Measurements from ENCODE around the gene ATR.

Gene ATR

DNA sequence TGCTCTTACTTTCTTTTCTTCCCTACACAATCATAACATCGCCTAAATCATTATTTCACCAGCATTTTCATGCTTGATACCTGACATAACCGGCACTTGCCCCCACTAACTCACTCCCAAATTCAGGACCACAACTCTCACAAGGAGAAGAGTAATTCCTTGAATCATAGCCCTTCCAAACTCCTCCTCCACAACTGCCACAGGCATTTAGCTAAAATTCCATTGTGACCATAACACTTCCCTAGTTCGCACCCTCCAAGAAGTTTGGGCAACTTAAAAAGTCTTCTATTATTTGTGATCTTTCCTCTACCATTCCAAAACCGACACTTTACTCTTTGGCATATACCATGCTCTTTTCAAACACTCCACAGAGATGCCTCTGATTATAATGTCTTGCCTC, 71.3 kb downstream of the ATR start:
- no peak for DNase-seq

DNA sequence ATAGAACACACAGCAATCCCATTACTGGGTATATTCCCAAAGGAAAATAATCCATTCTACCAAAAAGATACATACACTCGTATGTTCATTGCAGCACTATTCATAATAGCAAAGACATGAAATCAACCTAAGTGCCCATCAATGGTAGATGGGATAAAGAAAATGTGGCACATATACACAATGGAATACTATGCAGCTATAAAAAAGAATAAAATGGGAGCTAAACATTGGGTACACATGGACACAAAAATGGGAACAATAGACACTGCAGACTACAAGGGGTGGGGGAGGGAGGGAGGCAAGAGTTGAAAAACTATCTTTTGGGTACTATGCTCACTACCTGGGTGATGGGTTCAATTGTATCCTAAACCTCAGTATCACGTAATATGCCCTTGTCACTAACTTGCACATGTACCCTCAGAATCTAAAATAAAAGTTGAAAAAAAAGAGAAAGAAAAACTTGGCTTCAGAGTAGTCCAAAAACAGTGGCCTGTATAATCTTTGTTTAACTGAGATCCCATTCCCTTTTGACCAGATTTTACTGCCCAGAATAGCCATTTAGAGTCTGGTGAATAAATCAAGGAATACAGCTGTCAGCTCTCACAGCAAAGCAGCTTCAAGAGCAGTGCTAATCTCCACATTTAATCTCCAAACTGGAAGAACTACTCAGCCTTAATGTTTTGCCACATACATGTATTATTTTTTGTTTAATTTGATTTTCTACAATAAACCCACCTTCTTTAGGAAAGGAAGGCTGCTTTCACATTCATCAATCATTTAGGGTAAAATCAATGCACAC, 76.1 kb downstream of the ATR start:
- DNase-seq, result no peak

DNA sequence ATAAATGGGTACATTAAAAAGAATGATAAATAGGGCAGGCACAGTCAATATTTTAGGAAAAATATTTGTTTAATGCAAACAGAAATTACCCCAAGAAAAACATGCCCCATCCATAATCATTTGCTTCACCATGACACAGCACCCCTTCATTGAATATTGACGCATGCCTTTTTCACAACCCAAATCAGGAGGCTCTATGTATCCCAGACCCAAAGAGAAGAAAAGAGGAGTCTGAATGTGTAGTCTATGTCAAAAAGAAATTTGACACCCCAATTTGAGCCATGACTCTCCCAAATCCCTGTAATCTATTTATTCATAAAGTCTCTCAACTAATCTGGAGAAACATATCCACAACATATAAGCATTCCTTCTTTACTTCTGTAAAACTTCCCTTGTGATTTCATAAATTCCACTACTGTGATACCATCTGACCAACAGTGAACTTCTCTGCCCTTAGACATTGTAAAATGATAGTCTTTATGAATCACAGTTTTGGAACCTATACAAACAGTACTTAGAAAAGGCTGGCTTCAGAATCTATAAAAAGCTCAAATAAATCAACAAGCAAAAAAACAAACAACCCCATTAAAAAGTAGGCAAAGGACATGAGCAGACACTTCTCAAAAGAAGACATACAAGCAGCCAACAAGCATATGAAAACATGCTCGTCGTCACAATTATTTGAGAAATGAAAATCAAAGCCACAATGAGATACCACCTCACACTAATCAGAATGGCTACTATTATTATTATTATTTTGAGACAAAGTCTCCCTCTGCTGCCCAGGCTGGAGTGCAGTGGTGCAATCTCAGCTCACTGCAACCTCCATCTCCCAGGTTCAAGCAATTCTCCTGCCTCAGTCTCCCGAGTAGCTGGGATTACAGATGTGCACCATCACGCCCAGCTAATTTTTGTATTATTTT, 77.3 kb downstream of the ATR start:
- DNase-seq, result no peak

DNA sequence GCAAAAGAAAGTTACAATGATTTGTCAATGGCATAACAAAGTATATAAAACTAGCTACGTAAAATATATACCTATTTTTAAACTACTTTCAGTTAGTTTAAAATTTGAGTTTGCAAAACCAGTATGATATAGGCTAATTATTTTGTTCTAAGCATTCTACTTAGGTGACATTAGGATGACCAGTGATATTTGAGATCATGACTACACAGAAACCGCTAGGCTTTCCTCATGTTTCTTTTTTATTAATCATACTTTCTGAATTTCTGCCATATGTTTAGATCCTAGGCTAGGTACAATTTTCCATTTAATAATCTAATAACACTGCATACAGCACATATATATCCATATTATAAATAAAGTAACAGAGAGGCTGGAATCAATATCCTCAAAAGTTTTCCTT, 78.3 kb downstream of the ATR start:
- no peak for DNase-seq

DNA sequence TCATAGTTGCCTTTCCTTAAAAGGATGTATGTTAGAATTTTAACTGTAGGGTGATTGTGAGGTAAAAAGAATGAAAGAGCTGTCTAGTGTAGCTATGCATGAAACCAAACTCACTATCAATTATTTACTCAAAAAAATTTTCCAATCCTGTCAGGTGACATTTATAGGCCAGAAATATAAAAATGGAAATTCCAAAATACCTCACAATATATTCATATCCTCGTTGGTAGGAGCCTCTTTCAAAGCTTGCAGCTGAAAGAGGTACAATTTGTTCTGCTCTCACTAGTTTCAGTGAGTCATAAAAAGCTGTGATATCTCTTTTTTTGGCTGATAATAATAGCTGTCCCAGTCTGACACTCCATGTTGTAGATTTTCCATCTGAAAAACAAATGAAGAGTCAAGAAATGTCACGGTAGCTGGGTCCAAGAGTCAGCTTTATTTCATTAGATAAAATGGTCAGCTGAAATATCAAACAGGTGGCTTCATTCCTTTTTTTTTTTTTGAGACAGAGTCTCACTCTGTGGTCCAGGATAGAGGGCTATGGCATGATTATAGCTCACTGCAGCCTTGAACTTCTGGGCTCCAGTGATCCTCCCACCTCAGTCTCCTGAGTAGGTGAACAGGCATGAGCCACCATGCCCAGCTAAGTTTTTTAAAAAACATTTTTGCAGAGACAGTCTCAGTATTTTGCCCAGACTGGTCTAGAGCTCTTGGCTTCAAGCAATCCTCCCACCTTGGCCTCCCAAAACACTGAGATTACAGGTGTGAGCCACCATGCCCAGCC, 79.9 kb downstream of the ATR start:
- no peak for DNase-seq

DNA sequence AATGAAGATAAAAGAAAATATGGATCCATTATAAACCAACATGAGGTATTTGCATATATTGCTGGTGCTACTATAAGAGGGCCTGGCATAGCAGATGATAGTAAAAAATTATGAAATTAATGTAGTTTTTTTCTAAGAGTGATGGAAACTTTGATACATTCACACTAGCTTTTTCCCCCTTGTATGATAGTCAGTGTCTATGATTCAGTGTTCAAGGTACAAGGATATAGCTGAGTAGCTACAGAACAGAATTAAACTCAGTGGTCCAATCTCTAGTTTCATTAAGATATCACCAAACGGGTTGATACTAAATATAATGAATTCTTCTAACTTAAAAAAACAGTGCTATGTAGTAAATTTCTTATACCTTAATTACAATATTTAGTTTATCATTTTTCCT, 80.8 kb downstream of the ATR start:
- DNase-seq, result no peak

DNA sequence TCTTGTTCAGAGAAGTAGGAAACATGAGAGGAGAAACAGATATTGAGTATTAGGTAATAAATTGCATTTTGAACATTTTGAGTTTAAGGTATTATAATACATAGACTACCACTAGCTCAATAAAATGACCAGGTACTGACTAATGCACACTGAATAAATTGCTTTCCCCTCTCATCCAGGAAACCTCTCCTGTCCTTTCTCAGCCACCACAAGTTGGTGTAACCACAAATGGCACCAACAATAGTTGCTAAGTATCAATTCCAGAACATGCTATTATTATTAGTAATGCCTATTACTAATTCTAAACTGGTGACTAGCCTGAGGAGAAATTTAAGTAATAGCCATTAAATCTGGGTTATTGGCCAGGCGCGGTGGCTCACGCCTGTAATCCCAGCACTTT, 83.4 kb downstream of the ATR start:
- DNase-seq, result no peak

DNA sequence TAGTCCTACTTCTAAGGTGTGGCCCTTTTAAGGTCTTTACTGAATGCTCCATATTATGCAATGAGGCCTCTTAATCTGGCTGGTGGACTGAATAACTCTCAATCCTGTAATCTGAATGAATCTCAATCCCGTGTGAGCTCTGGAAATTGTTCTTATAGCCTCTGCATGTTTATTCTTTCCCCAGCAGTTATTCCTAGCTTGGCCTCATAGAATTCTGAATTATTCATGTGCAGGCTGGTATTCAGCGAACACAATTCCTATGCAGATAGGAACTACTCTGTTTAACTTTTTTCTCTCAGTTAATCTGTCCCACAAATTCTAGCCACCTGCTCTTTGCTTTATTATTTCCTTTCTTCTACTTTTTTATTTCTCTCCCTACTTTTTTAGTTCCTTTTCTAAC, 86.3 kb downstream of the ATR start:
- no peak for DNase-seq

DNA sequence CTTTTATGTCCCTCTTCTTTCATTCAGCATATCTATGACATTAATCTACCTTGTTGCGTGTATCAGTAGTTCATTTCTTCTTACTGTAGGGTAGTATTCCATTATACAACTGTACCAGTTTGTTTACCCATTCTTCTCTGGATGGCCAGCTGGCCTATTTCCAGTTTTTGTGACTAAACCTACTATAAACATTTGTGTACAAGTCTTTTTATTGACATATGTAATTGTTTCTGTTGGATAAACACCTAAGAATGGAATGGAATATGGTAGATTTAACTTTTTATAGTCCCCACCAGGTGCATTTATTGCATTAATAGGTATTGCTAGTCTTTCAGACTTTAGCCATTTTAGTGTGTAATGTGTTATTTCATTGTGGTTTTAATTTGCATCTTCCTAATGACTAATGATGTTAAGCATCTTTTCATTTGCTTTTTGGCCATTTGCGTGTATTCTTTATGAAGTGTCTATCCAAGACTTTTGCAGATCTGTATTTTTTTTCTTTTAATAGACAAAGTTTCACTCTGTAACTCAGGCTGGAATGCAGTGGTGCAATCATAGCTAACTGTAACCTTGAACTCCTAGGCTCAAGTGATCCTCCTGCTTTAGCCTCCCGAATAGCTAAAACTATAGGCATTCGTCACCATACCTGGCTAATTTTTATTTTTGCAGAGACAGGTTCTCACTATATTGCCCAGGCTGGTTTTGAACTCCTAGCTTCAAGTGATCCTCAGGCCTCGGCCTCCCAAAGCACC, 88.8 kb downstream of the ATR start:
- DNase-seq, result no peak

DNA sequence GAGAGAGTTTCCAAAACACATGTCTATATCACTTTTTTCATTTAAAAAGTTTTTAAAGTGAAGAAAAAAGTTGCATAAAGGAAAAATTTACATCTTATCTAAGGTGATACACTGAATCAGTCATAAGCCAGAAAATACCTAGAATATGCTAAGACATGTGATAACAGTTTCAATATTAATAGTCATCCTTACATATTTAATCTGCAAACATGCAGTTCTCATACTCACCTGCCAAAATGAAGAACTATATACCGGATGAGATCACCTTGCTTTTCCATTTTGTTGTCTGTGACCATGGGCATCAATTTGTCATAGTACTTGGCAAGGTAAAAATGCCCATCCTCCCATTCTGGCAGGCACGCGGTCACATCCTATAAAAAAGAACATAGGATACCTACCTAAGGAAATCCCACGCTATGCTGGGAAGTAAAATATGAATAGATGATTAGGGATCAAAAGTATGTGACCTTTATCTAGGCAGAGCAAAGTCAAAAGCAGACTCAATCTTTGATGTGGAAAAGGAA, 93.6 kb downstream of the ATR start:
- DNase-seq, result no peak

DNA sequence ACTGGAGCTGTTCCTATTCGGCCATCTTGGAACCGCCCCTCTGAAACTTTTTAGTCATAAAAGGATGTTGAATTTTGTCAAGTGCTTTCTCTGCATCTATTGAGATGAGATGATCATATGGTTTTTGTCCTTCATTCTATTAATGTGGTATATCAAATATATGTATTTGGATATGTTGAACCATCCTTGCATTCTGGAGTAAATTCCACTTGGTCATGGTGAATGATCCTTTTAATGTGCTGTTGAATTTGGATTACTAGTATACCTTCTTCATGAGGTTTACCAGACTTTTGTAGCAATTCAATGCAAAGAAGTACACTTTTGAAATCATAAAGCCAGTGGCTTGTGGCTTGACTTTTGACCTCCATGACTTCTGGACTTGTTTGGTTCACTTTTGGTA, 97.3 kb downstream of the ATR start:
- DNase-seq, result no peak

DNA sequence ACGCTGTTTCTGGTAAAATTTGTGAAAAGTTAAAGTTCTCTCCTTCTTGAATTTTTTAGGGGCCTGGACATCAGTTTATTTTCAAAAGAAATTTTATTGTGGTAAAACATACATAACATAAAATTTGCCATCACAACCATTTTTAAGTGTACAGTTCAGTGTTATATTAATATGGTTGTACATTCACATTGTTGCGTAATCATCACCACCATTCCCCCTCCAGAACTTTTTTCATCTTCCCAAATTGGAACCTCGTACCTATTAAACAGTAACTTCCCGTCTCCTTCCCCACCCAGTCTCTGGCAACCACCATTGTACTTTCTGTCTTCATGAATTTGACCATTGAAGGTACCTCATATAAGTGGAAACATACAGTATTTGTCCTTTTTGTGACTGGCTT, 107.7 kb downstream of the ATR start:
- no peak for DNase-seq

DNA sequence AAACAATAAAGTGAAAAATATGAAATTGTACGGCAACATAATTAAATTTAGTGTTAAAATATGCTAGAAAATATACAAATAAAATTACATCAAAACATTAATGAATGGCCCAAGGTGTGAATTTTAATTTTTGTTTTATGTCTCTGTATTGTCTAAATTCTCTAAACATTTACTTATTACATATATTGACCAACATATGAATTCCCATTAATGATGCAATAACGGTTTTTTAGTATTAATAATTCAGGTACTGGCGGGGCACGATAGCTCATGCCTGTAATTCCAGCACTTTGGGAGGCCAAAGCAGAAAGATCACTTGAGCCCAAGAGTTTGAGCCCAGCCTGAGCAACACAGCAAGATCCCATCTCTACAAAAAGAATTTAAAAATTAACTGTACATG, 110.1 kb downstream of the ATR start:
- no peak for DNase-seq

DNA sequence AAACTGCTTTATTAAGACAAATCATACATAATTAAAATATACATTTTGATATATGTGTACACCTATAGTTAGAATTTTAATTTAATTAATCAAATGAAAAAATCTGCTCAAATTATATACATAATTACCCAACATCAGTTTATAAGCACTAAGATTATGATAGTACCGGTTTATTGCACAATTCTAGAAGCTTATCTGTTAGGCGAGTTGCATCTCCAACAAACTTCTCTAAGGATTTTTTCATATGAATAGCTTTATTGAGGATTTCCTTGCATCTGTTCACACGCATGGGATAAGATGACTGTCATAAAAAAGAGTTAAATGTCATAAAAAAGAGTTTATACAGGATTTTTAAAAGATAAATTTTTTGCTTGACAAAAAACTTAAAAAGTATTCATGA, 110.8 kb downstream of the ATR start:
- DNase-seq, result no peak

DNA sequence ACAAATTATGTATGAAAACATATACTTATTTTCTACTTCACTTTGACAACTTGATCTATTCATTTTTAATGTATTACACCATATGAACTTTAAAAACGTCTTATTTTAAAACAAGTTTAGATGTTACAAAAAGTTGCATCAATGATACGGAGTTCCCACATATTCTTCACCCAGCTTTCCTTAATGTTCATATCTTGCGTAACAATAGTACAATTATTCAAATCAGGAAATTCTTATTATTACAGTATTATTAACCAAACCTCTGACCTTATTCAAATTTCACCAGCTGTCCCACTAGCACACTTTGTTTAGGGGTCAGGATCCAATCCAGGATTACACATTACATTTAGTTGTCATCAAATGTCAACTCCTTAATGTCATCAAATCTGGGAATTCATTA, 117.8 kb downstream of the ATR start:
- no peak for DNase-seq

DNA sequence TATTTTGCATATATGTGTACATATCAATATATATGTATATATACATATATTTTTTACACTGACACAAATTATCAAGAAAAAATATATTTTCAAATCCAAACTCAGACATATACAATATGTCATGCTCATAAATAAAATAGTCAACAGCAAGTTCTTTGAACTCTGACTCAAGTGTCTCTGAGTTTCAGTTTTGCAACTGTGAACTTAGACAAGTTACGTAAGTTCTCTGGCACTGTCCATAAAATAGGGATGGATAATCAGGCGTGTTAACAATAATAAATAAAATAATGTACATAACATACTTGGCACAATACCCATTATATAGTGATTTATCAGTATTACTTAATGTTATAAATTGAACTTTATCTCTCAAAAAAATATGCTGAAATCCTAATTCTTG, 118.6 kb downstream of the ATR start:
- DNase-seq, result no peak

DNA sequence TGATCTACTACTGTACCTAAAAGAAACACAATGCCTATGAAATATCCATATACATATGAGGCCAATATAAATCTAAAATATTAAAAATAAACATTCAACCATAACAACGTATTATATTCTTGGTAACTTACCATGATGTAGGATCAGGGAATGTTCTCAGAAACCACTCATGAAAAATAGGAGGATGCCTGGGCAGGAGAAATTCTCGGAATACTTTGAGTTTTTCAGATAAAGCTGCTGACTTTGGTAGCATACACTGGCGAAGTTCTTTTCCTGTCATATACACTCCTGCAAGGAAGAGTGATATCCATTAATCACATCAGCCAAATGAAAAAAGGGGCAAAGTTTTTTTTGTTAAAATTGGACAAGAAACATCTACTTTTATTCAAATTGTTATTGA, 119.4 kb downstream of the ATR start:
- DNase-seq, result no peak

DNA sequence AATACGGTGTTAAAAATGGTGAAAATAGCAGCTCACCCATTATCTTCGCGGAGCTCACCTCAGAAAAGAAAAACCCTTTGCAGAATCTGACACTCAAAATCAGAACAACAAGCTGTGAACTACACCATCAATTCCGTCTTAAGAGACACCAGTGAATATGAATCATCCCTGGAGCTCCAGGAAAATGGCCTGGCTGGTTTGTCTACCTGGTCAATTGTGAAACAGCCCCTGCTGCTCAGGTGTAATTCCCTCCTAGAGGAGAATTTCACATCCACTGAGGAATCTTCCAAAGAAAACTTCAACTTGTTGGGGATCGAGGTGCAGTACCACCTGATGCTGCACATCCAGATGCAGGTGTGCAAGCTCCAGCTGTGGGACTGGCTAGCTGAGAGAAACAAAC, 127.7 kb downstream of the ATR start:
- no peak for DNase-seq

DNA sequence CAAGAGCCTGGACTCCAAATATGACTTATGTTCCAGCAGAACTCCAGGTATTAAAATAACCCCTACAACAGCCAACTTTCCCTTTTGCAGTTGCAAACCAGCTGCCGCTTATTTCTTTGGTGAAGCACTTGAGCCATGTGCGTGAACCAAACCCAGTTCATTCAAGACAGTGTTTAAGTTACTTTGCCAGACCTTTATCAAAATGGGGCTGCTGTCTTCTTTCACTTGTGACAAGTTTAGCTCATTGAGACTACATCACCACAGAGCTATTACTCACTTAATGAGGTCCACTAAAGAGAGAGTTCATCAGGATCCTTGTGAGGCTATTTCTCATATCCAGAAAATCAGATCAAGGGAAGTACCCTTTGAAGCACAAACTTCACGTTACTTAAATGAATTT, 128.3 kb downstream of the ATR start:
- DNase-seq, result no peak

DNA sequence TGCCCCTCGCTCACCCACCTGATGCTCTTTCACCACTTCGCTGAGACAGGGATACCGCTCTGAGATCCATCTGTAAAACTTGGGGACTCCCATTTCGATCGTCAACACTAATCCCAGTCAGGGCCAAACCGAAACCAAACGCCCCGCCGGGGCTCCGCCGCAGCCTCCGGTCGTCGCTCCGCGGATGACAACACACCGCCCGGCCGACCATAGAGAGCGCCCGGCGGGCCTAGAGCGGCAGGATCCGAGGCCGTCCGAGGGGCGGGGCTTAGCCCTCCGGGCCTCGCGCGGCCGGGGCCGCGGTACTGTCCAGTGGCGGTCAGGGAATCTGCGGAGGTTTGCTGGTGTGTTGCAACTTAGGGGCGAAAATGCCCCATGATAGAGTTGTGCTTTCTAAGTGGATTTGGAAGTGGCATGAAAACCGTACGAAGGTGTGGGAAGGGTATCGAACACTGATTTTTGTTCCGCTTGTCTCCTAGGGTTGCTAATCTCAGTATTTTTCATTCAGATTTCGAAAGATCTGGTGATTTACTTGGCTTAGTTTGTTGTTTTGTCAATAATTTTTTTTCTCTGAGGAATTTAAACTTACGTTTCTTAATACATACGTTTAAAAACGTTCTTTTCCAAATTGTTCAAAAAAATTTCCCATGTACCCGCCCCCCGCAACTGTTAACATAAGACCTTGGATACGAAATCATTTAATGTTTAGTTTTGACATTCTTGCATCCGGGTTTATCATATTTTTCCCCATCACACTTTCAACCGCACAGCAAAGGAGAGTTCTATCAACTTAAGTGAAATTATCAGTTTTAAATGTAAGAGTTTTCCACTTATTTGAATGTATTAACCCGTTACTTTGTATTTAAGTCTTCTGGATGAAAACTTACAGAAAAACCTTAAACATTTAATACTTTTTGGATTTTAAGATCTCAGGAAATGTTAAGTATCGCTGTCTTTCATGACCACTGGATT, 130.4 kb downstream of the ATR start, which contains the start of gene XRN1:
XRN1 (minus strand) TSS at position 186 of the 972 bp plus-strand sequence; CDS start at position 93, 93 bp downstream.
- peak; percentile 94 to 95 for DNase-seq

DNA sequence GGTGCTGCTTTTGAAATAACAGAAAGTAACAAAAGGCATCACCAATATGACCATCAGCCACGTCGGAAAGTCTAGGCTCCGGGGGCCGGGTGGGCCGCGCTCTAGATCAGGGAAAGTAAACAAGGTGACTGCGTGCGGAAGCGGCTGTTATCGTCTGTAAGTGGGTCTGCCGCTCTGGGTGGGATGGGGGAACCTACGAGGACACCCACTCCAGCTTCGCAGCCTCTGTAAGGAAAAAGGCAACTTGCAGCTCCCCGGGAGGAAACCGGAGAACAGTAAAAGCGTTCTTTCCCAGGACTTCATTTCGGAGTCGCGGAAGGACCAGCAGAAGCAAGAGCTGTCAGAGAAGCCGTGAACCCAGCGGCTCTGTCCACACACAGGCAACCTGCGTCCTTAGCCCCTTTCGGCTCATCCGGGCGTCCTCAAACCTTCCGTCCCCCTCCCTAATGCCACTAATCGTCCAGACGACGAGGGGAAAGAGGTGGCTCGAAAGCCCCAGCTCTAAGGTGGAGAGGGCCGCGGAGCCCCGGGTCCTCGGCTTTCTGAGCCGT, 131.2 kb downstream of the ATR start:
- DNase-seq, result peak; percentile 22 to 29

Data from stimulated activated CD4-positive, alpha-beta T cell treated with anti-CD3 and anti-CD28 coated beads, Interleukin-2, amount 100 ng/mL, for 48 hours (primary cell).